CD8-positive, alpha-beta memory T cell (primary cell): ENCODE results near the gene OR2K2. TPM values are rescaled to one million over a fixed set of nuclear protein-coding genes. Genes with fewer than 3 reads are reported as not detected.
A peak's percentile ranks its signal among the peaks of the same experiment; 100 is the strongest.
"Not testable (repeated sequence)": the region's sequence is repeated elsewhere in the genome, so short reads cannot be mapped to it uniquely, and the experiment has no call there.

ENCODE experiments used
- CTCF ChIA-PET: fragments of 350-600 bp; sonication (Branson Sonifier 250); formaldehyde crosslinking; loops from one replicate; lab custom pipeline; 2021; ENCODE audit warnings: antibody characterized with exemption; lab: Charles Lee
- POLR2A ChIA-PET: fragments of 350-600 bp; sonication (Branson Sonifier 250); formaldehyde crosslinking; loops from one replicate; lab custom pipeline; 2021; ENCODE audit warnings: antibody characterized with exemption; lab: Charles Lee
- DNase-seq, 5 donors: peaks; one replicate each; pipeline versions ENCODE4 v3.0.0 to v3.0.0-alpha.2; 2020 to 2022; ENCODE audit warnings: mixed read lengths in 1 of 5
- H3K27ac ChIP-seq: one replicate; pipeline ENCODE4 v1.7.0; 2013; ENCODE audit warnings: low read depth, mild to moderate bottlenecking, low read length, moderate library complexity
- H3K27me3 ChIP-seq: 2 replicates; pipeline ENCODE4 v1.7.0; 2013; ENCODE audit warnings: low read length, mild to moderate bottlenecking; ENCODE audit not compliant: insufficient read depth, poor library complexity, severe bottlenecking
- H3K36me3 ChIP-seq: 2 replicates; pipeline ENCODE4 v1.7.0; 2013; ENCODE audit warnings: mild to moderate bottlenecking, low read length, moderate library complexity; ENCODE audit not compliant: insufficient read depth
- H3K4me1 ChIP-seq: 2 replicates; pipeline ENCODE4 v1.7.0; 2013; ENCODE audit warnings: mild to moderate bottlenecking, low read length, moderate library complexity; ENCODE audit not compliant: insufficient read depth
- H3K4me3 ChIP-seq: 2 replicates; pipeline ENCODE4 v1.7.0; 2013; ENCODE audit warnings: mild to moderate bottlenecking, low read length
- H3K9me3 ChIP-seq: 2 replicates; pipeline ENCODE4 v1.7.0; 2013; ENCODE audit warnings: mild to moderate bottlenecking, low read length
- H3K27ac Mint-ChIP-seq, 8 donors: one replicate each; pipeline ENCODE4 v1.8.0; 2020 to 2021; ENCODE audit warnings: mixed read lengths in 8 of 8, mild to moderate bottlenecking in 6 of 8, inconsistent platforms in 3 of 8, moderate library complexity in 3 of 8
- H3K27me3 Mint-ChIP-seq, 2 donors: one replicate each; pipeline ENCODE4 v1.8.0; 2020 to 2021; ENCODE audit warnings: mixed read lengths in 2 of 2, mild to moderate bottlenecking in 1 of 2, moderate library complexity in 1 of 2
- H3K36me3 Mint-ChIP-seq, 3 donors: one replicate each; pipeline ENCODE4 v1.8.0; 2020 to 2021; ENCODE audit warnings: mixed read lengths in 3 of 3, inconsistent platforms in 1 of 3, mild to moderate bottlenecking in 1 of 3
- H3K4me1 Mint-ChIP-seq, 3 donors: one replicate each; pipeline ENCODE4 v1.8.0; 2020 to 2021; ENCODE audit warnings: mixed read lengths in 3 of 3, inconsistent platforms in 1 of 3, mild to moderate bottlenecking in 1 of 3
- H3K4me3 Mint-ChIP-seq, 7 donors: one replicate each; pipeline ENCODE4 v1.8.0; 2020 to 2021; ENCODE audit warnings: mixed read lengths in 7 of 7, mild to moderate bottlenecking in 6 of 7, moderate library complexity in 4 of 7, inconsistent platforms in 2 of 7
- H3K9me3 Mint-ChIP-seq, 5 donors: one replicate each; pipeline ENCODE4 v1.8.0; 2020 to 2022; ENCODE audit warnings: mixed read lengths in 5 of 5, mild to moderate bottlenecking in 3 of 5, moderate library complexity in 2 of 5, inconsistent platforms in 1 of 5
- polyA plus RNA-seq: library from polyadenylated mRNA; unstranded; fragments of 300-500 nt; fragmentation: Illumina TruSeq; gene quantifications from one replicate; pipeline ENCODE4 v1.2.3, GENCODE V29; 2021
- total RNA-seq, 2 experiments: library from RNA; stranded (reverse); gene quantifications; one replicate each; pipeline ENCODE4 v1.2.3, GENCODE V29; 2021

The OR2K2 gene
- total and polyA plus RNA-seq, 3 experiments from 2014 or later = not detected

DNA sequence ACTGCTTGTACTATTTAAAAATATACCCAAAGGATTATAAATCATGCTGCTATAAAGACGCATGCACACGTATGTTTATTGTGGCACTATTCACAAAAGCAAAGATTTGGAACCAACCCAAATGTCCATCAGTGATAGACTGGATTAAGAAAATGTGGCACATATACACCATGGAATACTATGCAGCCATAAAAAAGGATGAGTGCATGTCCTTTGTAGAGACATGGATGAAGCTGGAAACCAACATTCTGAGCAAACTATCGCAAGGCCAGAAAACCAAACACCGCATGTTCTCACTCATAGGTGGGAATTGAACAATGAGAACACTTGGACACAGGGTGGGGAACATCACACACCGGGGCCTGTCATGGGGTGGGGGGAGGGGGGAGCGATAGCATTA is 26.0 kb downstream of the OR2K2 start:
- POLR2A ChIA-PET = not testable (repeated sequence)

DNA sequence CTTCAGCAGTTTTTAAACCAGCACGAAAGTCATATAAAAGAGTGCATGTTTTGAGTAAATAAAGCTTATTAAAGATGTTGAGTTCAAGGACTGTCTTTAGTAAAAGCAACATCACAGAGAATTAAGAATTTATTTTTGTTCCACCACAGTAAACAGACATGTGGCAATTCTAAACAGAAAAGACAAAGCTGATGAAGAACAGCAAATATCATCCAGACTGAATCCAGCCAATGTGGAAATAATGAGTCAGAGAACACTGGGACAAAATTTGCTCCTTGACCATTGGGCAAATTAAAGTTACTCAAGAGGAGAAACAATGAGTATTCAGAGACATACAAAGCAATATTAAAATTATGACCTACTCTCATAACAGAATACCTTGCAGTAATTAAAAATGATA is 28.8 kb downstream of the OR2K2 start:
- Mint-ChIP-seq H3K9me3 (peaks cover 3 to 5% (median 4%) of the 10 kb centered on the region in 5 donors), H3K4me1 (no peaks in the 10 kb centered on the region), H3K27ac (no peak overlapping the region), H3K36me3 (no peaks in the 10 kb centered on the region), H3K4me3 (no peak overlapping the region), H3K27me3 (peaks cover 2 to 6% of the 10 kb centered on the region in 2 donors)
- ChIA-PET POLR2A (no interaction called here), CTCF (no interaction called here)
- Histone ChIP-seq H3K4me3 (no peak overlapping the region), H3K27ac (no peak overlapping the region), H3K4me1 (no peaks in the 10 kb centered on the region), H3K36me3 (no peaks in the 10 kb centered on the region), H3K9me3 (no peaks in the 10 kb centered on the region), H3K27me3 (no peaks in the 10 kb centered on the region)
- DNase-seq = no peak

More for the DNA sequence above, 26.0 kb downstream of the OR2K2 start:
- CTCF ChIA-PET, DNase-seq, H3K27me3 Mint-ChIP-seq, H3K36me3 Mint-ChIP-seq, H3K4me3 Mint-ChIP-seq, H3K4me3 ChIP-seq, H3K9me3 ChIP-seq, H3K27me3 ChIP-seq, H3K27ac Mint-ChIP-seq, H3K9me3 Mint-ChIP-seq, H3K27ac ChIP-seq, H3K4me1 Mint-ChIP-seq, H3K36me3 ChIP-seq, H3K4me1 ChIP-seq: not testable (repeated sequence)

DNA sequence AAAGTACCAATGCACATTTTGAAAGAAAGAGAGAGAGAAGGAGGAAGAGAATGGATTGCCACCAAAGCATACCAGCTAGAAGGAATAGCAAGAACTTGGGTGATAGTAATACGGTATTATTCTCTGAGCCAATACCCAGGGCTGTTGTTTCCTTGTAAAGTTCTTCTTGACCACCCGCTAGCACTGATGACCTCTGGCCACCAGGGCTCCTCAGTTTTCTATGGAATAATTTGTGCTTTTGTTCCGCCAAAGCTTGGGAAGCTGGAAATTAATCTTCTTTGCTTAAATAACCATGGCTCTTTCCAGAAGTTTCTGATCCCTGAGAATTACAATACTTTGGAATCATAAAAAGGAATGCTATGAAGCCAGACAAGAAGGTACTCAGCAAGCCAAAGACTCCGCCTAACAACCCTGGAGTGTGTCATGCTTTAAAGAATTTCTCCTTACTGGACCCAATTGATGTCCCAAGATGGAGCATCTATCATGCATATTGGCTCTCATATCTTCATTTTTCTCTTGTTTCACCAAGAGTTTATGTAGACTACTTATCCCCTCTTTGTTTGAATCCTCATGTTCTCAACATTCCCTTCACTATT is 29.8 kb downstream of the OR2K2 start:
- Histone ChIP-seq H3K36me3 (no peaks in the 10 kb centered on the region), H3K4me1 (no peaks in the 10 kb centered on the region), H3K27ac (no peak overlapping the region), H3K27me3 (no peaks in the 10 kb centered on the region), H3K4me3 (no peak overlapping the region), H3K9me3 (no peaks in the 10 kb centered on the region)
- DNase-seq = no peak
- POLR2A ChIA-PET = no interaction called here
- CTCF ChIA-PET = no interaction called here
- Mint-ChIP-seq H3K27me3 (peaks cover 2 to 6% of the 10 kb centered on the region in 2 donors), H3K4me3 (no peak overlapping the region), H3K27ac (no peak overlapping the region), H3K9me3 (peaks cover 3 to 5% (median 4%) of the 10 kb centered on the region in 5 donors), H3K4me1 (no peaks in the 10 kb centered on the region), H3K36me3 (no peaks in the 10 kb centered on the region)

DNA sequence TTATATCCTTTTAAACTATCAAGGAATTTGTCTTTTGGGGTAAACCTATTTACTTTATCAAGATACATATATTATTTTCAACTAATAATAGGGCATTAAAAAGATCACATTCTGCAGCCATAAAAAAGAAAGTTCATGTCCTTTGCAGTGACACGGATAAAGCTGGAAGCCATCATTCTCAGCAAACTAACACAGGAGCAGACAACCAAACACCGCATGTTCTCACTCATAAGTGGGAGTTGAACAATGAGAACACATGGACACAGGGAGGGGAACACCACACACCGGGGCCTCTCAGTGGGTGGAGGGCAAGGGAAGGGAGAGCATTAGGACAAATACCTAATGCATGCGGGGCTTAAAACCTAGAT is 30.4 kb downstream of the OR2K2 start:
- H3K4me3 ChIP-seq, H3K4me1 Mint-ChIP-seq, H3K9me3 Mint-ChIP-seq, CTCF ChIA-PET, DNase-seq, H3K27ac Mint-ChIP-seq, H3K27me3 Mint-ChIP-seq, H3K27me3 ChIP-seq, H3K36me3 ChIP-seq, H3K4me3 Mint-ChIP-seq, H3K9me3 ChIP-seq, H3K4me1 ChIP-seq, H3K36me3 Mint-ChIP-seq, H3K27ac ChIP-seq, POLR2A ChIA-PET: not testable (repeated sequence)

DNA sequence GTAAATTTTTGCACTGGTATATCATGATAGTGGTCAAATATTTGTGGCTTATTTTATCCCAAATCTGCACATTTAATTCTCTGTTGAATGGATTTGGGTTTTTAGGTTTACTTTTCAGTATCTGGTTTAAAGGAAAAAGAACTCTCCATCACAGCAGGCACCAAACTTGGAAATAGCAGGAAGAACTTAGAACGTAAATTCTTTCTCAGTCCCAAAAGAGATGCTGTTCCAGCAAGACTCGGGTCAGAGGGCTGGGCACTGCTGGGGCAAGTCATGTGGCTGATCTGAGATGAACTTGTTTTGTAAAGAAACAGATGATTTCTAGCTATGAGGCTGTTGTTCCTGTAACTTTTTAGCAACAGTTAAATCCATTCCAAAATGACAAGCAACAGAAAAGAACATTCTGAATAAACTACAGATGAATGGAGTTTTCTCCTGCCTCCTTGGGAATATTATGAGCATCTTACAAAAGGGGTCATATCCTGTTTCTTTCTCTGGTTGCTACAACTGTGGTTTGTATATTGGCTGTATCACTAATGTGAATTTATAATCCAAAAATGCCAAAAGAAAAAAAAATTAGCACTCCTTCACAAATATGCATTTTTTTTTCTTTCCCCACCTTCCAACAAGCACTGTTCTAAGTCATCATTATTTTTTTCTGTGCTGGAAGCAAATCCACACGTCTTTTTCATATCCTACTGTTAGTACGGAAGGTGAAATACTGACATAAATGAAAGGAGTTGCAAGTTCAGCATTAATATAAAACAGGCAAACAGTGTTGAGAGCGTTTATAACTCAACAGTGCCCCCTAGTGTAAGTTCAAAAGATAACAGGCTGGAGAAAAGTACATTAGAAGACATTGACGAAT is 31.1 kb downstream of the OR2K2 start:
- no peaks in the 10 kb centered on the region for H3K36me3 Mint-ChIP-seq
- DNase-seq = peak in 1 of 5 donors; percentile 7
- CTCF ChIA-PET = interaction anchor here (0.9 kb wide), 1 partner anchor 1115 kb away, joined by 3 read pairs; no protein-coding TSS in a partner anchor

DNA sequence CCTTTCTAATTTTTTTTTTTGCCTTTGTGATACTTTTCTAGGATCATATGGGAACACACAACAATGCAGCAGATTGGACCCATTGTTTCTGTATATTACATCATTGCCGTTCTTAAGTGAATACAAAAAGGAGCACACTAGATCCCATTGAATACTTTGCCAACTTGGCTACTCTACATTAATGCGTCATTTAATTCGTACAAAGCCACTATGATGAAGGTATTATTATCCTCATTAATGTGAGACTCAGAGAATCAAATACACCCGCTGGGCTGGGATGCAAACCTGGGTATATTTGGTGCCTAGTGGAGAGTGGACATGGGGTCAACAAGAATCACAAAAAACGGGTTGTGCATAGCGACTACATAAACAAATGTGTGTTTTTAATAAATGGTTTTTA is 31.9 kb downstream of the OR2K2 start:
- no peak for DNase-seq
- H3K4me1 Mint-ChIP-seq = no peaks in the 10 kb centered on the region
- peaks cover 2 to 11% of the 10 kb centered on the region in 2 donors for H3K27me3 Mint-ChIP-seq
- no peaks in the 10 kb centered on the region for H3K36me3 Mint-ChIP-seq
- ChIA-PET POLR2A (no interaction called here), CTCF (interaction anchor here (0.9 kb wide), 1 partner anchor 1114 kb away, joined by 3 read pairs; no protein-coding TSS in a partner anchor)
- Histone ChIP-seq H3K4me3 (no peak overlapping the region), H3K36me3 (no peaks in the 10 kb centered on the region), H3K27me3 (no peaks in the 10 kb centered on the region), H3K4me1 (no peaks in the 10 kb centered on the region), H3K27ac (no peak overlapping the region), H3K9me3 (no peaks in the 10 kb centered on the region)
- no peak overlapping the region for H3K4me3 Mint-ChIP-seq
- peaks cover 2 to 5% (median 4%) of the 10 kb centered on the region in 5 donors for H3K9me3 Mint-ChIP-seq
- no peak overlapping the region for H3K27ac Mint-ChIP-seq

More for the DNA sequence above, 31.1 kb downstream of the OR2K2 start:
- Histone ChIP-seq H3K27me3 (no peaks in the 10 kb centered on the region), H3K36me3 (no peaks in the 10 kb centered on the region), H3K27ac (no peak overlapping the region), H3K4me3 (no peak overlapping the region), H3K4me1 (no peaks in the 10 kb centered on the region), H3K9me3 (no peaks in the 10 kb centered on the region)
- Mint-ChIP-seq H3K27ac (no peak overlapping the region), H3K4me3 (no peak overlapping the region), H3K27me3 (peaks cover 2 to 11% of the 10 kb centered on the region in 2 donors), H3K4me1 (no peaks in the 10 kb centered on the region), H3K9me3 (peaks cover 3 to 5% (median 4%) of the 10 kb centered on the region in 5 donors)
- POLR2A ChIA-PET = no interaction called here

DNA sequence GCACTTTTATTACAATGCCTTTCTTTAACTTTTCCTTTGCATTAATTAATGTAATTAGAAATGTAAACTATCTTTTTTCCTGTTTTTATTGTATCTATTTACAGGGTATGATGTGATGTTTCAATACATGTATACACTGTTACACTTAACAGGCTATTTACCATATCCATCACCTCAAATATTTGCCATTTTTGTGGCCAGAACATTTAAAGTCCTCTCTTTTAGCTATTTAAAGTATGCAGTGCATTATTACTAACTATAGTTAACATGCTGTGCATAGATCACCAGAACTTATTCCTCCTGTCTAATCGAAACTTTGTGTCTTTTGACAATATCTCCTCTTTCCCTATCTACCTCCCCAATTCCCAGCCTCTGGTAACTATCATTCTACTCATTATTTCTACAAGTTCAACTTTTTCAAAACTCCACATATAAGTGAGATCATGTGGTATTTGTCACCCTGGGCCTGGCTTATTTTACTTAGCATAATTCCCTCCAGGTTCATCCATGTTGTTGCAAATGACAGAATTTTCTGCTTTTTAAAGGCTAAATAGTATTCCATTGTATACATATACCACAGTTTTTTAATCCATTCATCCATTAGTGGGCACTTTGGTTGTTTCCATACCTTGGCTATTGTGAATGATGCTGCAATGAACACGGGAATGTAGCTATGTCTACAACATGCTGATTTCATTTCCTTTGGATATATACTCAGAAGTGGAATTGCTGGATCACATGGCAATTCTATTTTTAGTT is 32.8 kb downstream of the OR2K2 start:
- Histone ChIP-seq H3K4me3 (no peak overlapping the region), H3K36me3 (no peaks in the 10 kb centered on the region), H3K27me3 (no peaks in the 10 kb centered on the region), H3K4me1 (no peaks in the 10 kb centered on the region), H3K9me3 (no peaks in the 10 kb centered on the region), H3K27ac (no peak overlapping the region)
- H3K27me3 Mint-ChIP-seq = peaks cover 3 to 12% of the 10 kb centered on the region in 2 donors
- peaks cover 2 to 5% (median 5%) of the 10 kb centered on the region in 5 donors for H3K9me3 Mint-ChIP-seq
- DNase-seq = no peak
- H3K36me3 Mint-ChIP-seq = no peaks in the 10 kb centered on the region
- CTCF ChIA-PET = no interaction called here
- H3K4me3 Mint-ChIP-seq = no peak overlapping the region
- no peak overlapping the region for H3K27ac Mint-ChIP-seq
- POLR2A ChIA-PET = no interaction called here
- H3K4me1 Mint-ChIP-seq = no peaks in the 10 kb centered on the region
